HUDEP-2 (cell line): ENCODE results near the gene CSAD.
A peak's percentile ranks its signal among the peaks of the same experiment; 100 is the strongest.

Experiments used
- DNase-seq, 76 experiments: peaks; one replicate each; lab custom pipeline; 2025; ENCODE audit not compliant: unreplicated experiment in 76 of 76; lab: John Stamatoyannopoulos, UW

Gene CSAD

GRCh38 chr12:53180220-53180930 lies at the start of gene CSAD, which contains the start of gene ZNF740:
Gene CSAD (minus strand): TSS chr12:53180925. CDS start chr12:53173470, 7,455 bp downstream.
Gene ZNF740 (plus strand): TSS chr12:53180722. CDS start chr12:53181984, 1,262 bp downstream.
- peak in 75 of 76 experiments; percentile 58 to 98 (median 94) for DNase-seq

GRCh38 chr12:53230108-53230845 lies 49.6 kb upstream of the CSAD start:
- peak in 14 of 76 experiments; percentile 9 to 36 (median 20) for DNase-seq

GRCh38 chr12:53229454-53229853 lies 48.7 kb upstream of the CSAD start:
- no peak for DNase-seq

- DNase-seq: peak in 1 of 76 experiments; percentile 7
Measured at GRCh38 chr12:53227836-53228235, 47.1 kb upstream of the CSAD start.

GRCh38 chr12:53227341-53227740 lies 46.6 kb upstream of the CSAD start:
- no peak for DNase-seq

GRCh38 chr12:53226815-53227214 lies 46.1 kb upstream of the CSAD start:
- no peak for DNase-seq

- DNase-seq: peak in 1 of 76 experiments; percentile 12
Measured at GRCh38 chr12:53225635-53226424, 45.1 kb upstream of the CSAD start.

GRCh38 chr12:53224897-53225634 lies 44.3 kb upstream of the CSAD start:
- no peak for DNase-seq

- no peak for DNase-seq
Measured at GRCh38 chr12:53224061-53224896, 43.6 kb upstream of the CSAD start.

- no peak for DNase-seq
Measured at GRCh38 chr12:53223389-53224060, 42.8 kb upstream of the CSAD start.

- DNase-seq: no peak
Measured at GRCh38 chr12:53222806-53223261, 42.1 kb upstream of the CSAD start.

- no peak for DNase-seq
Measured at GRCh38 chr12:53222170-53222721, 41.5 kb upstream of the CSAD start.

GRCh38 chr12:53221203-53222080 lies 40.7 kb upstream of the CSAD start:
- DNase-seq: peak in 37 of 76 experiments; percentile 10 to 76 (median 34)

- peak in 66 of 76 experiments; percentile 19 to 80 (median 62) for DNase-seq
Measured at GRCh38 chr12:53220694-53221202, 40.0 kb upstream of the CSAD start.

- DNase-seq: peak in 22 of 76 experiments; percentile 14 to 67 (median 35)
Measured at GRCh38 chr12:53219956-53220693, 39.4 kb upstream of the CSAD start.

- DNase-seq: no peak
Measured at GRCh38 chr12:53219292-53219955, 38.7 kb upstream of the CSAD start.
